GM19193 (cell line): Measurements from ENCODE around the gene PRAC1.

Experiments used
- POLR2A ChIP-seq: IDR thresholded peaks from 4 replicates; pipeline ENCODE4 v1.6.1; 2011; ENCODE audit not compliant: insufficient read depth, insufficient read length; ENCODE audit errors: extremely low read depth

PRAC1 gene

DNA sequence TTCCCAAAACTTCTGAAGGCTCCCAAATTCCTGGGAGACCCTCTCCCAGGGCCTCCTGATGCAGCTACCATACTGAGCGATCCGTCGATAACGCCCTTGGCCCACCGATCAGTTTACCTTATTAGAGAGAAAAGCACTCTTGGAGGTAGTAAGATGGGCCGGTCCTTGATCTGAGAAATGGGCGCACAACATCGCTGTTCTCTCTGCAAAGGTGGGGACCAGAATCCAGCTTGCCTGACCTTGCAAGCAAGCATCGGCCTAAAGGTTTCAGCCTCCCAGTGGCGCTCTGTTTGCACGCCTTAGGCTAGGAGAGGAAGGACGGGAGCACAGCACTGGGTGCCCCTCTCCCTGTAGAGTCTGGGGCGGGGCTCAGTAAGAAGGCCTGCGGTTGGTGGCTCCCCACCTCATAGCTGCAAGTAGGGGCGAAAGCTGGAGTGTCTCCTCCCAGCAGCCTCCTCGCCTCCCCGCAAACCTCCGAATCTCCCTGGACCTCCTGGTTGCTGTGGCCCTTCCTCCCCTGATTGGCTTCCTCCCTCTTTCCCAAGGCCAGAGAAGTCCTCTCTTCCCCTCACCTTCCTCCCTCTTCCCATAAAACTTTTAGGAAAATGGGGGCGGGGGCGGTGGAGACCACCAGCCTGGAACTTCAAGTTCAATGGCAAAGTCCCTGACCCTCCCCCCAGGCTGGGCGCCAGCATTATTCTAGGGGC lies at the start of gene PRAC1:
Gene PRAC1 (minus strand): TSS at position 318 of the 707 bp plus-strand sequence. CDS start 126 bp downstream, at position 192.
- no peak for TF ChIP-seq POLR2A

DNA sequence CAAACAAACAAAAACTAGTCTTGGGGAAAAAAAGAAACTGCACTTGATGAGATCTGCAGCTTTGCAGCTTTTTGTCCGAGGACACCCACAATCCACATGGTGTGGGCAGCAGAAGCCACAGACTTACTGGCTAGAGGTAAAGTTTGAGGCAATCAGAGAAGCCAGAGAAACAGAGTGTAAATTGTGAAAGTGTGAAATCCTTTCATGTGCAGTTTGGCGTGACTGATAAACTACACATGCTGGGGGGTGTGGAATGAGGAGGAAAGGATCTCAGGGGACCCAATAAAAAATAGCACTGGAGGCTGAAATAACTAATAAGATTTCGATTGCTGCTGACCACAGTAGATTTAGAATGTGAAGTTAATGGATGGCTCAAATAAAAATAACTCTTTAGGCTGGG lies 48.6 kb upstream of the PRAC1 start:
- no peak for TF ChIP-seq POLR2A

GRCh38 chr17:48769009-48769675 lies 46.8 kb upstream of the PRAC1 start:
- no peak for TF ChIP-seq POLR2A

GRCh38 chr17:48767263-48767774 lies 45.0 kb upstream of the PRAC1 start:
- TF ChIP-seq POLR2A, result no peak

DNA sequence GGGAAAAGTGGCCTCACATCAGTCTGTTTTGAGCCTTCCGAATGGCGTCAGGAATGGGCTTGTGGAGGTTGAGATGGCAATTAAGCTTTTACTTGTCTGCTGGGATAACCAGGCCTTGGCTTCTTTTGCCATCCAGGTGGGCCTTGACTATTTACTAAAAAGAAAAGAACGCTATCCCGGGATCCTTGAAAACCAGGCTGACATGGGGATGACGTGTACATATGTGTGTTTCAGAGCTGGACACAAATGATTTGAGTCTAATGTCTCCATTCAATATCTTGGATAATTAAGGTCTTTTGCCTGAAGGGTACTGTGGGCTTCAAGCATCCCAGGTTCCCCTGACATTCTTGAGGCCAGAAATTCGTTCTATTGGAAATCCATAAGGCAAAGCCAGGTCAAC lies 38.8 kb upstream of the PRAC1 start:
- TF ChIP-seq POLR2A, result no peak

- no peak for TF ChIP-seq POLR2A
Measured at GRCh38 chr17:48760411-48760810, 38.1 kb upstream of the PRAC1 start.

DNA sequence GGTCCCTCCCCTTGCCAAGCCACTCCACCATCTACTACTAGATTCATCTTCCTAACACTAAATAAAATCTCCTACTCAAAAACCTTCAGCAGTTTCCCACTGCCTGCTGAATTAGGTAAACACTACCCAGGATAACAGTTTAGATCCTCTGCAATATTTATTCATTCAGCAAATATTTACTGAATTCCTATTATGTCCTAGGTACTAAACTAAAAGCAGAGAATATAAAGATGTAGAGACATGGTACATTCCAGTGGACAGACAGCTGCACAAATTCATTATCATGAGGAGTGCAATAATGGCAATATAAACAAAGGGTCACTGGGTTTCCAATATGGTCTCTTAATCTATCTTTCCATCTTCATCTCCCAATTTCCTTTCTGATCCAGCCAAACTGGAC lies 37.0 kb upstream of the PRAC1 start:
- TF ChIP-seq POLR2A, result no peak

DNA sequence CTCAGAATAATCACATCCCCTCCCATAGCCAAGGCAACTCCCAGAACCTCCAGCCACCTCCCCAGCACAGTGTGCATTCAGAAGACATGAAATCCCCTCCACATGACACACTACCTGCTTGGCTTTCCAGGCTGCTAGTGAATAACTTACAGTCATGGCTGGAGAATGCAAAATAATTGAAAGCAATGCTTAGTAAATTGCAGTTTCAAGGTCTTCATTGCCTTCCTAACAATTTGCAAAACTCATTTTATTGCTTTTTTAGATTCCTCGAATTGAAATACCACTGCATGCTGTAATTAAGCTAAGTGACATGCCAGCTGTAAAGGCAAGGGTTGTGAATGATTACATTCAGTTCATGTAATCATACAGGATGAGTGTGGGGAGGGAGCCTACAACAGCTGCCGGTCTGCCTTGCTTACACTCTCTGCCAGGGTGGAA lies 35.2 kb upstream of the PRAC1 start:
- no peak for TF ChIP-seq POLR2A

DNA sequence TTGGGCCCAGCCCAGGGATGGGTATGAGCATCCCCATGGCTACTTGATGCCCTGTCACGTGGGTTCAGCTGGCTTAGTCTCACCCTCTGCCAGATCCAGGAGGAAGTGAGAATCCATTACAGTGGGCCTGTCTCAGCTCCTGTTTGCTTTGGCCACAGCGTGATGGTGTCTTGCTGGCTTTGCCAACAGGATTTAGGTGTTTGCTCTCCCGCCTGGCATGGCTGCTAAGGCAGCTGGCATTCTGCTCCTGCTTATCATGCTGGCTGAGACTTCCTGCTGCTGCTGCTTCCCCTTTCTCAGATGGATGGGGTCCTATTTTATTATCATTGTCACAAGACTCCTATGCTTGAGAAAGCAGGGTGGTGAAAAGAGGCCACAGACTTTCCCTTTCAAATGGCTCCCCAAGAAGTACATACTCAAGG lies 34.5 kb upstream of the PRAC1 start:
- no peak for TF ChIP-seq POLR2A

DNA sequence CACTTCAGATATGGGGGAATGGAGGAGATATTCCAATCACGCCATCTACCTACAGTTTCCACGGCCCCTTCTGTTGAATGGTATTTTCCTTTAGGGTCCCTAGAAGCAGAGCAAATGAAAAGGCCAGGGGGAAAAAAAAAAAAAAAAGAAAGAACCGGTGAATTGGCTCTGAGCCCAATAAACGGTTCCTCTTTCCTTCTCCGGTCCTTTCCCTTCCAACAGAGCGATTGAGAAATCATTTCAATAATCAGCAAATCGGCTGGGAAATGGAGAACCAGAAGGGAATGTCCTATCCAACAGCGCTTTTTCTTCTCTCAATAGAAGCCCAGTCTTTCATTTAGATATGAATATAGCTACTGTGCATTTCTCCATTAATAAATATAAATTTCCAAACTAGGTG lies 33.0 kb upstream of the PRAC1 start:
- TF ChIP-seq POLR2A, result no peak

GRCh38 chr17:48754500-48755261 lies 32.4 kb upstream of the PRAC1 start:
- TF ChIP-seq POLR2A, result no peak

DNA sequence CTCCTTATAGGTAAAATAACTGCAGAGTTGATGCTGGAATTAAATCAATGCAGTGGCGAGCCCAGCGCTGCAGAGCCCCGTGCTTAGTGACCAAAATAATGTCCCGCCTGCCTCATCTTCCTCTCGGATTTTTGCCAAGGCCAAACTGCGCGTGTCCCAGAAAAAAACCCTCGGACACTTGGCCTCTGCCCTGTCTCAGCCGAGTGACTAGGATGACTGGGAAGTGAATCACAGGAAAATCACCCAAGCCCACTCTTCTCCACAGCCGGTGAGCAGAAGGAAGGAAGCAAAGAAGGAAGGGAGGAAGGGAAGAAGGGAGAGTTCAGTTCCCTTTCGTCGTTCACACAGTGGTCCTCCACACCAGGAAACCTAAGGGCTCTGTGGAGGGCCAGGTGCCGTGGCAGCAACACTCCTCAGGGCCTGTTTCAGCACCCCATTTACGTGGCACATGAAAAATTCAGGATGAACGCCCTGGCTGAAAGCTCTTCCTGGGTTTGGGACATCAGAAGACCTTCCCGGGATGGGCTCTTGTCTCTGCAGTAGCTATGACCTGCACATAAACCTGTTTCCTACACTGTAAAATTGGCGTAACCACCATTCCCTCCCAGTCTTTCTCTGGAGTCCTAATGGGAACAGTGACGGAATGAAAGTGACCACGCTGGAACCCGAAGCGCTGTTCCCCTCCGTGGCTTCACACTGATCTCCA lies 31.6 kb upstream of the PRAC1 start:
- TF ChIP-seq POLR2A, result no peak

- TF ChIP-seq POLR2A, result no peak
Measured at GRCh38 chr17:48752399-48753288, 30.3 kb upstream of the PRAC1 start.
